ENCODE results near the gene TSPOAP1.
"Not testable (repeated sequence)": the region's sequence is repeated elsewhere in the genome, so short reads cannot be mapped to it uniquely, and the experiment has no call there.

TSPOAP1 gene

GRCh38 chr17:58360296-58361063, 31.9 kb upstream of the TSPOAP1 start:
- no peak for DNase-seq

GRCh38 chr17:58358408-58359172, 30.0 kb upstream of the TSPOAP1 start:
- no peak for DNase-seq

- no peak for DNase-seq
Measured at GRCh38 chr17:58357312-58358297, 29.0 kb upstream of the TSPOAP1 start.

GRCh38 chr17:58356231-58356630, 27.6 kb upstream of the TSPOAP1 start:
- no peak for DNase-seq

- no peak for DNase-seq
Measured at GRCh38 chr17:58354541-58355216, 26.1 kb upstream of the TSPOAP1 start.

GRCh38 chr17:58353389-58353825, 24.8 kb upstream of the TSPOAP1 start:
- DNase-seq = no peak

GRCh38 chr17:58352596-58353388, 24.2 kb upstream of the TSPOAP1 start:
- DNase-seq = no peak

- peak; percentile 83 for DNase-seq
Measured at GRCh38 chr17:58351831-58352595, 23.4 kb upstream of the TSPOAP1 start, which contains the start of gene SUPT4H1. TSS of gene SUPT4H1 (minus strand) at chr17:58352201. CDS start at chr17:58352135, 66 bp downstream.

GRCh38 chr17:58351182-58351581, 22.6 kb upstream of the TSPOAP1 start:
- no peak for DNase-seq

GRCh38 chr17:58348038-58348437, 19.4 kb upstream of the TSPOAP1 start:
- no peak for DNase-seq

GRCh38 chr17:58345500-58345899, 16.9 kb upstream of the TSPOAP1 start:
- DNase-seq = no peak

GRCh38 chr17:58344791-58345157, 16.2 kb upstream of the TSPOAP1 start:
- DNase-seq = peak; percentile 53

- DNase-seq = peak; percentile 77
Measured at GRCh38 chr17:58344047-58344790, 15.6 kb upstream of the TSPOAP1 start.

GRCh38 chr17:58343131-58343530, 14.5 kb upstream of the TSPOAP1 start:
- DNase-seq = no peak

- DNase-seq = no peak
Measured at GRCh38 chr17:58341861-58342475, 13.4 kb upstream of the TSPOAP1 start.

- not testable (repeated sequence) for DNase-seq
Measured at GRCh38 chr17:58341136-58341860, 12.7 kb upstream of the TSPOAP1 start.

GRCh38 chr17:58340405-58340876, 11.8 kb upstream of the TSPOAP1 start:
- no peak for DNase-seq

GRCh38 chr17:58339755-58340404, 11.3 kb upstream of the TSPOAP1 start:
- DNase-seq = no peak
